ENCODE results near the gene CMSS1. TPM values are rescaled to one million over a fixed set of nuclear protein-coding genes. Genes with fewer than 3 reads are reported as not detected.

The CMSS1 gene
- total RNA-seq, 2 experiments from 2014 or later, result 95.6 to 97.2 TPM

- POLR2A ChIA-PET, result no interaction called here
- peak; percentile 17 for DNase-seq
- CTCF ChIA-PET, result interaction anchor here (1.1 kb wide), 2 partner anchors 22 to 231 kb away, joined by 3 to 4 read pairs; no protein-coding TSS in a partner anchor
- Mint-ChIP-seq H3K27me3 (no peaks in the 10 kb centered on the region), H3K9me3 (no peaks in the 10 kb centered on the region), H3K4me3 (no peak overlapping the region), H3K36me3 (no peaks in the 10 kb centered on the region), H3K27ac (no peak overlapping the region), H3K4me1 (ENCODE audit: low read depth) (no peaks in the 10 kb centered on the region)
- intact Hi-C loops (cut with micrococcal nuclease), result no loop called here
Observed at GRCh38 chr3:99789011-99789721, 28.5 kb upstream of the CMSS1 start.

DNA sequence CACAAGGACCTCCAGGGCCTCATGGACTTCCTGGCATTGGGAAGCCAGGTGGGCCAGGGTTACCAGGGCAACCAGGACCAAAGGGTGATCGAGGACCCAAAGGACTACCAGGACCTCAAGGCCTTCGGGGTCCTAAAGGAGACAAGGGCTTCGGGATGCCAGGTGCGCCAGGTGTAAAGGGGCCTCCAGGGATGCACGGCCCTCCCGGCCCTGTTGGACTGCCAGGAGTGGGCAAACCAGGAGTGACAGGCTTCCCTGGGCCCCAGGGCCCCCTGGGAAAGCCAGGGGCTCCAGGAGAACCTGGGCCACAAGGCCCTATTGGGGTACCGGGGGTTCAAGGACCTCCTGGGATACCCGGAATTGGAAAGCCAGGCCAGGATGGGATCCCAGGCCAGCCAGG, 23.2 kb upstream of the CMSS1 start:
- no peaks in the 10 kb centered on the region for H3K9me3 Mint-ChIP-seq
- ChIA-PET CTCF (no interaction called here), POLR2A (no interaction called here)
- DNase-seq, result no peak
- no peaks in the 10 kb centered on the region for H3K36me3 Mint-ChIP-seq
- H3K4me3 Mint-ChIP-seq, result no peak overlapping the region
- H3K27ac Mint-ChIP-seq, result peak overlapping the region; percentile 30
- no peaks in the 10 kb centered on the region for H3K4me1 Mint-ChIP-seq (ENCODE audit: low read depth)
- intact Hi-C loops (cut with micrococcal nuclease), result no loop called here
- no peaks in the 10 kb centered on the region for H3K27me3 Mint-ChIP-seq

GRCh38 chr3:99795573-99795972, 22.1 kb upstream of the CMSS1 start:
- ChIA-PET POLR2A (no interaction called here), CTCF (no interaction called here)
- H3K27ac Mint-ChIP-seq, result no peak overlapping the region
- H3K4me3 Mint-ChIP-seq, result no peak overlapping the region
- DNase-seq, result no peak
- H3K9me3 Mint-ChIP-seq, result no peaks in the 10 kb centered on the region
- H3K27me3 Mint-ChIP-seq, result no peaks in the 10 kb centered on the region
- no peaks in the 10 kb centered on the region for H3K36me3 Mint-ChIP-seq
- intact Hi-C loops (cut with micrococcal nuclease), result no loop called here
- no peaks in the 10 kb centered on the region for H3K4me1 Mint-ChIP-seq (ENCODE audit: low read depth)

DNA sequence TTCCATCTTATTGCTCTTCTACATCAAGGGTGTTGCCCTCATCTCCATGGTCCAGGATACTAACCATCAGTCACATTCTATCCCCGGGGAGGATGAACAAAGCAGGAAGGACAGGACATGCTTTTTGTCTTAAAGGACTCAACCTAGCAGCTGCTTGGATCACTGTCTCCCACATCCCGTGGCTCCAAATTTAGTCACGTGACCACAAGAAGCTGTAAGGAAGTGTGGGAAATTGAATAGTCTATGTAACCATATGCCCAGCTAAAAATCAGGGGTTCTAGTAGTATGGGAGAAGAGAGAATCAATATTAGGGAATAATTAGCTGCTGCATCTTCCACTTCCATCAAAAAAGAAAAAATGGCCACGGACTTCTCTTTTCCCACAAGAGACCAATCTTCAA, 18.2 kb upstream of the CMSS1 start:
- no peak for DNase-seq
- no peak overlapping the region for H3K27ac Mint-ChIP-seq
- H3K27me3 Mint-ChIP-seq, result no peaks in the 10 kb centered on the region
- peaks cover 6% of the 10 kb centered on the region for H3K9me3 Mint-ChIP-seq
- intact Hi-C loops (cut with micrococcal nuclease), result no loop called here
- CTCF ChIA-PET, result interaction anchor here (1.2 kb wide), 1 partner anchor 9 kb away, joined by 4 read pairs; no protein-coding TSS in a partner anchor
- POLR2A ChIA-PET, result no interaction called here
- no peak overlapping the region for H3K4me3 Mint-ChIP-seq
- H3K36me3 Mint-ChIP-seq, result peaks cover 4% of the 10 kb centered on the region
- H3K4me1 Mint-ChIP-seq (ENCODE audit: low read depth), result no peaks in the 10 kb centered on the region

- Mint-ChIP-seq H3K9me3 (peaks cover 16% of the 10 kb centered on the region), H3K4me3 (no peak overlapping the region), H3K4me1 (ENCODE audit: low read depth) (no peaks in the 10 kb centered on the region), H3K27ac (no peak overlapping the region), H3K36me3 (peaks cover 12% of the 10 kb centered on the region), H3K27me3 (no peaks in the 10 kb centered on the region)
- POLR2A ChIA-PET, result no interaction called here
- DNase-seq, result no peak
- CTCF ChIA-PET, result interaction anchor here (0.7 kb wide), 1 partner anchor 39 kb away, joined by 3 read pairs; no protein-coding TSS in a partner anchor
- intact Hi-C loops (cut with micrococcal nuclease), result no loop called here
Observed at GRCh38 chr3:99803297-99803696, 14.4 kb upstream of the CMSS1 start.

- intact Hi-C loops (cut with micrococcal nuclease), result loop anchor here (5.0 kb wide), 1 partner anchor 988 kb away; no protein-coding TSS in a partner anchor
Observed at GRCh38 chr3:99805160-99805559, 12.5 kb upstream of the CMSS1 start.

DNA sequence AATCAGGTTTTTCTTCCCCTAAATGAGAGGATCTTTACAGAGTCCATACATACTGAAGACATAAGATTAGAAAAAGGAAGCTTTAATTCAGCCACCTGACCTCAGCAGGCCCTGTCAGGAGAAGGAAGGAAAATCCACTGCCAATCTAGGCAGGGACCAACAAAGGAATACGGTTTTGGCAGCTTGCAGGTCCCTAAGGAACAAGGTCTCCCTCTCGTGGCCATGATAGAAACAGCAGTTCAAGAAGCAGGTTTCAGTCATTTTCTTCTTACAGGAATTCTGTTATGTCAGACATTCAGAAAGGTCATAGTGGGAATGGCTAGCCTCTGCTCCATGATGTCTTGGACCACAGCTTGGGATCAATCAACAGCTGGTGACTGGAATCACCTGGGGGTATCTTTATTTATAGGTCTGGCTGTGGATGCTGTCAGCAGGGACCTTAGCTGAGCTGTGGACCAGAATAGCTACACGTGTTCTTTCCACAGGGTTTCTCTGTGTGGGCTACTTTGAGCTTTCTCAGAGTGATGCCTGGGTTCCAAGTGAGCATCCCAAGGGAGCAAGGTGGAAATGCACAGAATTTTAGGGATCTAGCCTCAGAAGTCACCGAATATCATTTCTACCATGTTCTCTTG, 9.4 kb upstream of the CMSS1 start:
- Mint-ChIP-seq H3K4me3 (no peak overlapping the region), H3K27ac (no peak overlapping the region), H3K36me3 (peaks cover 12% of the 10 kb centered on the region), H3K4me1 (ENCODE audit: low read depth) (no peaks in the 10 kb centered on the region), H3K27me3 (no peaks in the 10 kb centered on the region), H3K9me3 (peaks cover 16% of the 10 kb centered on the region)
- intact Hi-C loops (cut with micrococcal nuclease), result loop anchor here (5.0 kb wide), 1 partner anchor 991 kb away; no protein-coding TSS in a partner anchor
- ChIA-PET POLR2A (no interaction called here), CTCF (interaction anchor here (0.6 to 3.3 kb wide), 15 partner anchors 9 to 1315 kb away, joined by 3 to 20 read pairs (median 4); partner anchors contain the start of gene CMSS1)
- DNase-seq, result peak; percentile 42

More at GRCh38 chr3:99805160-99805559, 12.5 kb upstream of the CMSS1 start:
- peaks cover 12% of the 10 kb centered on the region for H3K36me3 Mint-ChIP-seq
- H3K4me1 Mint-ChIP-seq (ENCODE audit: low read depth), result no peaks in the 10 kb centered on the region
- DNase-seq, result no peak
- no peak overlapping the region for H3K27ac Mint-ChIP-seq
- H3K9me3 Mint-ChIP-seq, result peaks cover 16% of the 10 kb centered on the region
- ChIA-PET CTCF (interaction anchor here (0.6 kb wide), 1 partner anchor 300 kb away, joined by 3 read pairs; no protein-coding TSS in a partner anchor), POLR2A (no interaction called here)
- H3K4me3 Mint-ChIP-seq, result no peak overlapping the region
- no peaks in the 10 kb centered on the region for H3K27me3 Mint-ChIP-seq

DNA sequence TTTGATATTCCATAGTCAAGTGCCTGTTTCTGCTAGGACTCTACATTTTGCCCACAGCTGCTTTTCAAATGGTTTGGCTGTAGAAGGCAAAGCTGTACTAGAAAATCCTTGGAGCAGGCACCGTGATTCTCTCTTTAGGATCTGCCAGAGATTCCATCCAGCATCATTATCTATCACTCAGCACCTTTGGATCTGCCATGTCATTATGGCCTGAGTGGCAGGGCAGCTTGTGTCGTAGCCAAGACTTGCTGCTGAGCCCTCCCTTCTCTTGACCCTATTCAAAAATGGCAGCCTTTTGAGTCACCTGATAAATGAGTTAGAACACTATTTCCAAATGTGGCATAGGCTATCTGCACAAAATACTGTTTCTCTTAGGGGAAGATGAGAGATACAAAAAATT, 8.1 kb upstream of the CMSS1 start:
- POLR2A ChIA-PET, result no interaction called here
- CTCF ChIA-PET, result interaction anchor here (0.6 to 3.3 kb wide), 4 partner anchors 9 to 259 kb away, joined by 3 to 20 read pairs (median 4); partner anchors contain the start of gene CMSS1
- DNase-seq, result no peak
- peaks cover 9% of the 10 kb centered on the region for H3K9me3 Mint-ChIP-seq
- no peaks in the 10 kb centered on the region for H3K4me1 Mint-ChIP-seq (ENCODE audit: low read depth)
- peaks cover 6% of the 10 kb centered on the region for H3K36me3 Mint-ChIP-seq
- no peak overlapping the region for H3K27ac Mint-ChIP-seq
- intact Hi-C loops (cut with micrococcal nuclease), result loop anchor here (5.0 kb wide), 1 partner anchor 992 kb away; no protein-coding TSS in a partner anchor
- no peaks in the 10 kb centered on the region for H3K27me3 Mint-ChIP-seq
- no peak overlapping the region for H3K4me3 Mint-ChIP-seq

DNA sequence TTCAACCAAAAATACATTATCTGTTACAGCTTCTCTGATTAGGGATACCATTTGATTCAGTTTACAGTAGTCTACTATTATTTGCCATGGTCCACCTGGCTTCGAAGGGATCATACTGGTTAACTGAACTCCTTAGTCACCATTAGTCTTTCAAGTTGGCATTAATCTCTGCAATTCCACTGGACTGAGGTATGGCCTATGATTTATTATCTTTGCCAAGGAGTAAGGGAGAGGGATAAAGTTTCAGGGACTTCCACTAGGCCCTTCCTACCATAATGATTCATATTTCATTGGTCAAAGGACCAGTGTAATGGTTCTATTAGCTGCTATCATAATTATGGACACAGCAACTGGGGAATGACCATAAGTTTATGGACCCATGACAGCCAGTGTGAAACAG, 7.3 kb upstream of the CMSS1 start:
- Mint-ChIP-seq H3K4me1 (ENCODE audit: low read depth) (no peaks in the 10 kb centered on the region), H3K4me3 (no peak overlapping the region), H3K9me3 (peaks cover 6% of the 10 kb centered on the region), H3K36me3 (peaks cover 5% of the 10 kb centered on the region), H3K27ac (no peak overlapping the region), H3K27me3 (no peaks in the 10 kb centered on the region)
- intact Hi-C loops (cut with micrococcal nuclease), result no loop called here
- CTCF ChIA-PET, result interaction anchor here (1.6 kb wide), 1 partner anchor 21 kb away, joined by 4 read pairs; no protein-coding TSS in a partner anchor
- no peak for DNase-seq
- POLR2A ChIA-PET, result no interaction called here

DNA sequence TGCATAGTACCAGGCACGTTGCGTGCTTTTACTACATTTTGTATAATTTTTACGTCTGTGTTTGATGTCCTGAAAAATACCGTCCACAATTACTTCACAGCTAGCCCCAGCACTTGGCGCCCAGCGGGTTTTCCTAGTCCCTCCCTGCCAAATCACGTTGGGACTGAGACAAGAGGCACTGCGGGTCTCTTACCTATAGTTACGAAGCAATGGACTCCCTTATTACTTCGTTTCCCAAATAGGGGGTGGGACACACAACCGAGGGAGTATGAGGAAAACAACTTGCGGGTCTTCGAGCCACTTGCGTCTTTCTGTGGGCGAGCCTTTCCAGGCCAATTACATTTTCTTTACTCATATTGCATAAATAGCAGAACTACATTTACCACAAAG, 620 bp upstream of the CMSS1 start:
- Mint-ChIP-seq H3K9me3 (no peaks in the 10 kb centered on the region), H3K27ac (peak overlapping the region; percentile 92), H3K27me3 (no peaks in the 10 kb centered on the region), H3K4me3 (peak overlapping the region; percentile 84), H3K36me3 (peaks cover 7% of the 10 kb centered on the region), H3K4me1 (ENCODE audit: low read depth) (peaks cover 35% of the 10 kb centered on the region)
- intact Hi-C loops (cut with micrococcal nuclease), result loop anchor here (1.0 kb wide), 3 partner anchors 59 to 916 kb away; partner anchors contain the start of genes DCBLD2 and TBC1D23
- CTCF ChIA-PET, result interaction anchor here (0.6 to 3.3 kb wide), 6 partner anchors 9 to 453 kb away, joined by 3 to 20 read pairs (median 7); no protein-coding TSS in a partner anchor
- no peak for DNase-seq
- POLR2A ChIA-PET, result no interaction called here

DNA sequence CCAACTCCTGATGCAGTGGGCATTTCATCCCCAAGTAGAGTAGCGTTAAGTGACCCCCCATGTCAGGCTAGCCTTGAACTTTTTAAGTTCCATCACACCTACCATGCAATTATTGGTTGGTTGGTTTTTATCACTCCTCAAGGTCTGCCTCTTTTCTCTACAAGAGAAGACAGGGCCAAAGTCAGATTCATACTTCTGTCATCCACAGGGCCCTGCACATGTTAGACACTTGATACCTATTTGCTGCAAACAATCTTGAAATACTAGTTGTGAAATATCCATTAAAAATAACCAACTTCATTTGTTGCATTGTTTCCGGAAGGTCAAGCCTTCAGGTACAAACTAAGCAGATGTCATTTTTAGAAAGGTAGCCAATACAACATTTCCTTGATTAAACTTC, 1.2 kb downstream of the CMSS1 start:
- CTCF ChIA-PET, result interaction anchor here (2.0 to 3.3 kb wide), 3 partner anchors 11 to 435 kb away, joined by 8 to 20 read pairs (median 17); no protein-coding TSS in a partner anchor
- no peak for DNase-seq
- H3K4me1 Mint-ChIP-seq (ENCODE audit: low read depth), result peaks cover 41% of the 10 kb centered on the region
- peaks cover 7% of the 10 kb centered on the region for H3K36me3 Mint-ChIP-seq
- no peaks in the 10 kb centered on the region for H3K27me3 Mint-ChIP-seq
- peak overlapping the region; percentile 84 for H3K4me3 Mint-ChIP-seq
- no peaks in the 10 kb centered on the region for H3K9me3 Mint-ChIP-seq
- intact Hi-C loops (cut with micrococcal nuclease), result loop anchor here (1.0 to 2.0 kb wide), 3 partner anchors 37 to 1263 kb away; partner anchors contain the start of genes LNP1 and TOMM70
- peak overlapping the region; percentile 92 for H3K27ac Mint-ChIP-seq
- POLR2A ChIA-PET, result interaction anchor here (0.6 to 1.2 kb wide), 2 partner anchors 442 to 1135 kb away, joined by 3 read pairs; partner anchors contain the start of gene TBC1D23
